Measurements from ENCODE around the gene ASTN2.

DNA sequence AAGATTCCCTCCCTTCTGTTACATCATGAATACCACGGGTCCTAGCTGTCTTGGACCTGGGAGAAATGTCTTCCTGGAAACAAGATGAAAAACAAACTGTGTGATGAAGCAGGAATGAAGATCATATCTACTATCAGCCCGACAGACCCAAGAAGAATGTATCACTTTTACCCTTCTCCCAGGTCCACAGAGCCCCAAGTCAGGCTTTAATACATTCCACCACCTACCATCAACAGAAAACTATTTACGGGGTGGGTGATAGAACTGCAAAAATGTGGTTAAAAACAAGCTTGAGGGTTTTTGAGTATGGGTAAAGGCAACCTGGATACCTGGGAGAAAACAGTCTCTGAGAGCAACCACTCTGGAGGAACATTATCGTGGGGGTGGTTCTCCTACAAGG lies 400.8 kb downstream of the ASTN2 start:
- TF ChIP-seq TARDBP (IDR thresholded peaks at IDR 0.05), result no peak
- TF ChIP-seq, protein P1, sequence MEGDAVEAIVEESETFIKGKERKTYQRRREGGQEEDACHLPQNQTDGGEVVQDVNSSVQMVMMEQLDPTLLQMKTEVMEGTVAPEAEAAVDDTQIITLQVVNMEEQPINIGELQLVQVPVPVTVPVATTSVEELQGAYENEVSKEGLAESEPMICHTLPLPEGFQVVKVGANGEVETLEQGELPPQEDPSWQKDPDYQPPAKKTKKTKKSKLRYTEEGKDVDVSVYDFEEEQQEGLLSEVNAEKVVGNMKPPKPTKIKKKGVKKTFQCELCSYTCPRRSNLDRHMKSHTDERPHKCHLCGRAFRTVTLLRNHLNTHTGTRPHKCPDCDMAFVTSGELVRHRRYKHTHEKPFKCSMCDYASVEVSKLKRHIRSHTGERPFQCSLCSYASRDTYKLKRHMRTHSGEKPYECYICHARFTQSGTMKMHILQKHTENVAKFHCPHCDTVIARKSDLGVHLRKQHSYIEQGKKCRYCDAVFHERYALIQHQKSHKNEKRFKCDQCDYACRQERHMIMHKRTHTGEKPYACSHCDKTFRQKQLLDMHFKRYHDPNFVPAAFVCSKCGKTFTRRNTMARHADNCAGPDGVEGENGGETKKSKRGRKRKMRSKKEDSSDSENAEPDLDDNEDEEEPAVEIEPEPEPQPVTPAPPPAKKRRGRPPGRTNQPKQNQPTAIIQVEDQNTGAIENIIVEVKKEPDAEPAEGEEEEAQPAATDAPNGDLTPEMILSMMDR (IDR thresholded peaks at IDR 0.05 in 2 of 3, conservative IDR thresholded peaks at IDR 0.05 in 1 of 3; ENCODE audit: insufficient read depth in 2 of 3, low read depth in 1 of 3, low read length in 3 of 3), result no peak
- no peak for TF ChIP-seq PHF21A (IDR thresholded peaks at IDR 0.05; ENCODE audit: borderline replicate concordance, low read depth)
- TF ChIP-seq NR2F6 (CRISPR knock-in tag; IDR thresholded peaks at IDR 0.05), result no peak
- TF ChIP-seq POLR2A (conservative IDR thresholded peaks at IDR 0.05), result no peak
- TF ChIP-seq E2F3 (CRISPR knock-in tag; IDR thresholded peaks at IDR 0.05), result no peak
- TF ChIP-seq NR1H2 (CRISPR knock-in tag; IDR thresholded peaks at IDR 0.05), result no peak
- TF ChIP-seq RFX5 (IDR thresholded peaks at IDR 0.05; ENCODE audit: low read depth, low read length), result no peak
- TF ChIP-seq POLR2AphosphoS5 (IDR thresholded peaks at IDR 0.05; ENCODE audit: control insufficient read depth, insufficient read depth, low read depth, low read length), result no peak
- TF ChIP-seq, protein P2, sequence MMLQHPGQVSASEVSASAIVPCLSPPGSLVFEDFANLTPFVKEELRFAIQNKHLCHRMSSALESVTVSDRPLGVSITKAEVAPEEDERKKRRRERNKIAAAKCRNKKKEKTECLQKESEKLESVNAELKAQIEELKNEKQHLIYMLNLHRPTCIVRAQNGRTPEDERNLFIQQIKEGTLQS (IDR thresholded peaks at IDR 0.05), result no peak
- TF ChIP-seq, protein P2 (CRISPR knock-in tag; conservative IDR thresholded peaks at IDR 0.05), result no peak

Measured in K562 (cell line).